Measurements from ENCODE around the gene LRRC46.

The LRRC46 gene

GRCh38 chr17:47850692-47851573 is 19.5 kb downstream of the LRRC46 start, which contains the start of gene SP6:
Gene SP6 (minus strand): TSS chr17:47851163. CDS start chr17:47848429, 2,734 bp downstream.
- in situ Hi-C loops (cut with MboI; ENCODE audit: low sequenced_read_pairs), result no loop called here

GRCh38 chr17:47851764-47852112 is 20.3 kb downstream of the LRRC46 start:
- in situ Hi-C loops (cut with MboI; ENCODE audit: low sequenced_read_pairs), result no loop called here

GRCh38 chr17:47852113-47852949 is 20.9 kb downstream of the LRRC46 start:
- in situ Hi-C loops (cut with MboI; ENCODE audit: low sequenced_read_pairs), result no loop called here

GRCh38 chr17:47853616-47854015 is 22.1 kb downstream of the LRRC46 start:
- in situ Hi-C loops (cut with MboI; ENCODE audit: low sequenced_read_pairs), result no loop called here

GRCh38 chr17:47855737-47856136 is 24.3 kb downstream of the LRRC46 start:
- in situ Hi-C loops (cut with MboI; ENCODE audit: low sequenced_read_pairs), result no loop called here

GRCh38 chr17:47856830-47857229 is 25.4 kb downstream of the LRRC46 start:
- in situ Hi-C loops (cut with MboI; ENCODE audit: low sequenced_read_pairs), result no loop called here

GRCh38 chr17:47857551-47858455 is 26.3 kb downstream of the LRRC46 start:
- in situ Hi-C loops (cut with MboI; ENCODE audit: low sequenced_read_pairs), result no loop called here

- in situ Hi-C loops (cut with MboI; ENCODE audit: low sequenced_read_pairs), result no loop called here
These were observed 28.9 kb downstream of the LRRC46 start for GRCh38 chr17:47860386-47860785.

GRCh38 chr17:47862621-47863440 is 31.4 kb downstream of the LRRC46 start:
- in situ Hi-C loops (cut with MboI; ENCODE audit: low sequenced_read_pairs), result no loop called here

GRCh38 chr17:47864791-47865216 is 33.3 kb downstream of the LRRC46 start:
- in situ Hi-C loops (cut with MboI; ENCODE audit: low sequenced_read_pairs), result no loop called here

GRCh38 chr17:47866941-47867340 is 35.5 kb downstream of the LRRC46 start:
- in situ Hi-C loops (cut with MboI; ENCODE audit: low sequenced_read_pairs), result no loop called here

- in situ Hi-C loops (cut with MboI; ENCODE audit: low sequenced_read_pairs), result no loop called here
These were observed 36.5 kb downstream of the LRRC46 start for GRCh38 chr17:47867813-47868533.

- in situ Hi-C loops (cut with MboI; ENCODE audit: low sequenced_read_pairs), result no loop called here
These were observed 37.6 kb downstream of the LRRC46 start for GRCh38 chr17:47869114-47869513.

- in situ Hi-C loops (cut with MboI; ENCODE audit: low sequenced_read_pairs), result no loop called here
These were observed 38.6 kb downstream of the LRRC46 start for GRCh38 chr17:47870056-47870455.

GRCh38 chr17:47871048-47871447 is 39.6 kb downstream of the LRRC46 start:
- in situ Hi-C loops (cut with MboI; ENCODE audit: low sequenced_read_pairs), result no loop called here

GRCh38 chr17:47872019-47872650 is 40.7 kb downstream of the LRRC46 start:
- in situ Hi-C loops (cut with MboI; ENCODE audit: low sequenced_read_pairs), result no loop called here

- in situ Hi-C loops (cut with MboI; ENCODE audit: low sequenced_read_pairs), result no loop called here
These were observed 41.2 kb downstream of the LRRC46 start for GRCh38 chr17:47872651-47873161.
